Measurements from ENCODE around the gene C18orf63. TPM values are rescaled to one million over a fixed set of nuclear protein-coding genes. Genes with fewer than 3 reads are reported as not detected.
"Not testable (repeated sequence)": the region's sequence is repeated elsewhere in the genome, so short reads cannot be mapped to it uniquely, and the experiment has no call there.

C18orf63 gene
- total RNA-seq, 2 experiments from 2014 or later = not detected

DNA sequence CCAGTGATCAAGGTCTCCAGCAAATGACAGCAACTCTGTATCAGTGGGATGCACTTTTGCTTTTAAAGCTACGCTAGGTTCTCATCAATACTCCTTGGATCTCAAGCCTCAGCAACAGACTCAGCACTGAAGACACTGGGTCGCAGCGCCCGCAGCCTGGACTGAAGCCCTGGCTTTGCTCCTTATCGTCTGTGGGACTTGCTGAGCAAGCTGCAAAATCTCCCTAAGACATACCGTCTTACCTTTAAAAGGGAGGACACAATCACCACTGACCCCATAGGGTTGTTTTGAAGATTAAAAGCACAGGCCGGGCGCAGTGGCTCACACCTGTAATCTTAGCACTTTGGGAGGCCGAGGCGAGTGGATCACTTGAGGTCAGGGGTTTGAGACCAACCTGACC is 32.0 kb upstream of the C18orf63 start:
- H3K36me3 ChIP-seq (ENCODE audit: insufficient read depth, low read length) = no peaks in the 10 kb centered on the region
- ATAC-seq (ENCODE audit: poor library complexity) (no peak), DNase-seq (no peak)
- TF ChIP-seq, protein P1, sequence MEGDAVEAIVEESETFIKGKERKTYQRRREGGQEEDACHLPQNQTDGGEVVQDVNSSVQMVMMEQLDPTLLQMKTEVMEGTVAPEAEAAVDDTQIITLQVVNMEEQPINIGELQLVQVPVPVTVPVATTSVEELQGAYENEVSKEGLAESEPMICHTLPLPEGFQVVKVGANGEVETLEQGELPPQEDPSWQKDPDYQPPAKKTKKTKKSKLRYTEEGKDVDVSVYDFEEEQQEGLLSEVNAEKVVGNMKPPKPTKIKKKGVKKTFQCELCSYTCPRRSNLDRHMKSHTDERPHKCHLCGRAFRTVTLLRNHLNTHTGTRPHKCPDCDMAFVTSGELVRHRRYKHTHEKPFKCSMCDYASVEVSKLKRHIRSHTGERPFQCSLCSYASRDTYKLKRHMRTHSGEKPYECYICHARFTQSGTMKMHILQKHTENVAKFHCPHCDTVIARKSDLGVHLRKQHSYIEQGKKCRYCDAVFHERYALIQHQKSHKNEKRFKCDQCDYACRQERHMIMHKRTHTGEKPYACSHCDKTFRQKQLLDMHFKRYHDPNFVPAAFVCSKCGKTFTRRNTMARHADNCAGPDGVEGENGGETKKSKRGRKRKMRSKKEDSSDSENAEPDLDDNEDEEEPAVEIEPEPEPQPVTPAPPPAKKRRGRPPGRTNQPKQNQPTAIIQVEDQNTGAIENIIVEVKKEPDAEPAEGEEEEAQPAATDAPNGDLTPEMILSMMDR (IDR thresholded peaks at IDR 0.05) = no peak
- ChIA-PET POLR2A (no interaction called here), CTCF (no interaction called here)
- Mint-ChIP-seq H3K27me3 (no peaks in the 10 kb centered on the region), H3K4me1 (ENCODE audit: low read depth) (peaks cover 29% of the 10 kb centered on the region), H3K4me3 (no peak overlapping the region), H3K9me3 (no peaks in the 10 kb centered on the region), H3K36me3 (ENCODE audit: low read depth) (no peaks in the 10 kb centered on the region), H3K27ac (no peak overlapping the region)
- H3K27me3 ChIP-seq (ENCODE audit: control insufficient read depth in 1 of 2, insufficient read depth in 2 of 2, low read length in 2 of 2) = no peaks in the 10 kb centered on the region
- H3K27ac ChIP-seq (ENCODE audit: low read depth in 1 of 2, low read length in 2 of 2) = no peak overlapping the region
- intact Hi-C loops (cut with DNase I, micrococcal nuclease) = no loop called here
- no peak overlapping the region for H3K4me3 ChIP-seq (ENCODE audit: low read length)
- H3K9me3 ChIP-seq (ENCODE audit: control insufficient read depth in 1 of 2, insufficient read depth in 1 of 2, low read length in 2 of 2) = no peaks in the 10 kb centered on the region
- peaks cover 9% of the 10 kb centered on the region for H3K4me1 ChIP-seq (ENCODE audit: insufficient read depth, low read length)

DNA sequence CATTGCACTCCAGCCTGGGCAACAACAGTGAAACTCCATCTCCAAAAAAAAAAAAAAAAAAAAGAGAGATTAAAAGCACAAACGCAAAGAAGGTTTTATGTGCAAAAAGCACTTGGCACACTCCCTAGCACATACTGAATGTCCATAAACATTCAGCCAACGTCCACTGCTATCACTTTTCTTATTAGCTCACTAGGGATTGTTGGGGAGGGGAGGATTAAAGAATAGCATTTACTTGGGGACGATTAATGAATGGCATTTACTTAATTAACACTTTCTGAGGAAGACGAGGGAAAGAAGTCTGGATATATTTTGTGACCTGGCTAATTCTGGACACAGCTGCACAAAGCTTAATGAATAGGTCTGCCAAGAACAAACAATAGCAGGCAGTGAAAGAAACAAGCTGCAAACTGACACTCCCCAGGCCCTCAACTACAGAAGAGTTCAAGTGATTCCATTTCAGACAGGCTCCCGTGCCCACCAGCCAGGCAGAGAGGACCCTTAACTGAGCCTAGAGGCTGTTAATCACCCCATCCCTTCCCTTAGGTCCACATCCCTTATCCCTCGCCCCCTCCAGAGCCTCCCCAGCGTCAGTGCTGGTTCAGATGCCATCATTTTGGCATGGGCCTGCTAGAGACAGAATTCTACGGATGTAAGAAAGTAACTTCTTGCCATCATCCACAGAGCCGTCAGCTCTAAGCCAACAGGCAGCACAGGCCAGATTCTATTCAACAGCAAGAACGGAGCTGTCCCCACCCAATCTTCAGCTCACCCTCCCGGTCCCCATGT is 31.3 kb upstream of the C18orf63 start:
- H3K27ac ChIP-seq (ENCODE audit: low read depth in 1 of 2, low read length in 2 of 2) = no peak overlapping the region
- ATAC-seq (ENCODE audit: poor library complexity) (no peak), DNase-seq (no peak)
- H3K36me3 ChIP-seq (ENCODE audit: insufficient read depth, low read length) = no peaks in the 10 kb centered on the region
- H3K27me3 ChIP-seq (ENCODE audit: control insufficient read depth in 1 of 2, insufficient read depth in 2 of 2, low read length in 2 of 2) = no peaks in the 10 kb centered on the region
- no peak overlapping the region for H3K4me3 Mint-ChIP-seq
- no peak overlapping the region for H3K27ac Mint-ChIP-seq
- TF ChIP-seq, protein P1 (IDR thresholded peaks at IDR 0.05) = no peak
- peaks cover 9% of the 10 kb centered on the region for H3K4me1 ChIP-seq (ENCODE audit: insufficient read depth, low read length)
- H3K36me3 Mint-ChIP-seq (ENCODE audit: low read depth) = no peaks in the 10 kb centered on the region
- H3K4me3 ChIP-seq (ENCODE audit: low read length) = no peak overlapping the region
- no peaks in the 10 kb centered on the region for H3K9me3 Mint-ChIP-seq
- H3K27me3 Mint-ChIP-seq = no peaks in the 10 kb centered on the region
- ChIA-PET POLR2A (no interaction called here), CTCF (no interaction called here)
- peaks cover 29% of the 10 kb centered on the region for H3K4me1 Mint-ChIP-seq (ENCODE audit: low read depth)
- no peaks in the 10 kb centered on the region for H3K9me3 ChIP-seq (ENCODE audit: control insufficient read depth in 1 of 2, insufficient read depth in 1 of 2, low read length in 2 of 2)
- intact Hi-C loops (cut with DNase I, micrococcal nuclease) = no loop called here

DNA sequence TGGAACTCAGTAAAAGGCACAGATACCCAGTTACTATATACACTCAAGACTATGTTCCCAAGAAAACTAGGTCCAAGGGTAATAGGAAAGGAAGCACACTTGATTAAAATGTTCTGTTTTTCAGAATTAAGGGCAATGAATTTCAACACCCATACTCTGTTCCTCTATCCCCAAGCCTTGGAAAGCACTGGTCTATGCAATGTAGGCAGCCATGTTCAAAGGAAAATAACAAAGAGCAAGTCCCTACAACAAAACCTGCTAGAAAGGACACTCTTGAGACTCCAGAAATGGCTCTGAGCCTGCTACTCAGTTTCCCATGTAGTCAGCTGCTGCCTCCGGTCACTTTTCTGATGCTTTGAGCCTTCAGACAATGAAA is 30.7 kb upstream of the C18orf63 start:
- CTCF ChIA-PET = no interaction called here
- POLR2A ChIA-PET = no interaction called here
- TF ChIP-seq, protein P1 (IDR thresholded peaks at IDR 0.05) = no peak
- Mint-ChIP-seq H3K27ac (no peak overlapping the region), H3K4me3 (no peak overlapping the region), H3K4me1 (ENCODE audit: low read depth) (peaks cover 29% of the 10 kb centered on the region), H3K27me3 (no peaks in the 10 kb centered on the region), H3K9me3 (no peaks in the 10 kb centered on the region), H3K36me3 (ENCODE audit: low read depth) (no peaks in the 10 kb centered on the region)
- ATAC-seq (ENCODE audit: poor library complexity) (no peak), DNase-seq (no peak)
- Histone ChIP-seq H3K36me3 (ENCODE audit: insufficient read depth, low read length) (no peaks in the 10 kb centered on the region), H3K4me1 (ENCODE audit: insufficient read depth, low read length) (peaks cover 9% of the 10 kb centered on the region), H3K4me3 (ENCODE audit: low read length) (no peak overlapping the region), H3K27ac (ENCODE audit: low read depth in 1 of 2, low read length in 2 of 2) (no peak overlapping the region), H3K9me3 (ENCODE audit: control insufficient read depth in 1 of 2, insufficient read depth in 1 of 2, low read length in 2 of 2) (no peaks in the 10 kb centered on the region), H3K27me3 (ENCODE audit: control insufficient read depth in 1 of 2, insufficient read depth in 2 of 2, low read length in 2 of 2) (no peaks in the 10 kb centered on the region)
- intact Hi-C loops (cut with DNase I, micrococcal nuclease) = no loop called here

DNA sequence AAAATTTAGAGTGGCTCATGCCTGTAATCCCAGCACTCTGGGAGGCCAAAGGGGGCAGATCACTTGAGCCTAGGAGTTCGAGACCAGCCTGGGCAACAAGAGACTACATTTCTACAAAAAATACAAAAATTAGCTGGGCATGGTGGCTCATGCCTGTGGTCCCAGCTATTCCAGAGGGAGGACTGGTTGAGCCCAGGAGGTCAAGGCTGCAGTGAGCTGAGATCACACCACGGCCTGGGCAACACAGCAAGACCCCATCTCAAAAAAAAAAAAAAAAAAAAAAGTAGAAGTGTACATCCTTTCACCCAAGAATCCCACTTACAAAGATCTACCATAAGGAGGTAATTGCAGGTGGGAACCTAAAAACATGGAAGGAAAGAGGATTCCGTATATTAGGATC is 30.1 kb upstream of the C18orf63 start:
- intact Hi-C loops (cut with DNase I, micrococcal nuclease); H3K27ac Mint-ChIP-seq; H3K9me3 ChIP-seq (ENCODE audit: control insufficient read depth in 1 of 2, insufficient read depth in 1 of 2, low read length in 2 of 2); POLR2A ChIA-PET; ATAC-seq (ENCODE audit: poor library complexity); H3K9me3 Mint-ChIP-seq; H3K36me3 Mint-ChIP-seq (ENCODE audit: low read depth); H3K4me3 ChIP-seq (ENCODE audit: low read length); H3K27ac ChIP-seq (ENCODE audit: low read depth in 1 of 2, low read length in 2 of 2); DNase-seq; H3K36me3 ChIP-seq (ENCODE audit: insufficient read depth, low read length); CTCF ChIA-PET; H3K4me3 Mint-ChIP-seq; H3K27me3 Mint-ChIP-seq; H3K27me3 ChIP-seq (ENCODE audit: control insufficient read depth in 1 of 2, insufficient read depth in 2 of 2, low read length in 2 of 2): not testable (repeated sequence)
- peaks cover 12% of the 10 kb centered on the region for H3K4me1 ChIP-seq (ENCODE audit: insufficient read depth, low read length)
- H3K4me1 Mint-ChIP-seq (ENCODE audit: low read depth) = peaks cover 29% of the 10 kb centered on the region
